Astrocyte of the spinal cord (primary cell): ENCODE data around the gene NDUFA11.
"Not testable (repeated sequence)": the region's sequence is repeated elsewhere in the genome, so short reads cannot be mapped to it uniquely, and the experiment has no call there.

Experiments
- DNase-seq: peaks from one replicate; pipeline ENCODE4 v3.0.0; 2011; ENCODE audit warnings: low read depth, low spot score
- H3K4me3 ChIP-seq: 2 replicates; pipeline ENCODE4 v1.5.1; 2011; ENCODE audit warnings: low read depth, mild to moderate bottlenecking, low read length, moderate library complexity
- in situ Hi-C: cut with HindIII; loops from 2 replicates; pipeline ENCODE4 v1.10.0; 2017; ENCODE audit warnings: low sequenced_read_pairs
- TF ChIP-seq, protein P1 (sequence below): IDR thresholded peaks from 2 replicates; pipeline ENCODE4 v1.5.1; 2012; ENCODE audit warnings: low read depth, mild to moderate bottlenecking, low read length, inconsistent platforms

The NDUFA11 gene

DNA sequence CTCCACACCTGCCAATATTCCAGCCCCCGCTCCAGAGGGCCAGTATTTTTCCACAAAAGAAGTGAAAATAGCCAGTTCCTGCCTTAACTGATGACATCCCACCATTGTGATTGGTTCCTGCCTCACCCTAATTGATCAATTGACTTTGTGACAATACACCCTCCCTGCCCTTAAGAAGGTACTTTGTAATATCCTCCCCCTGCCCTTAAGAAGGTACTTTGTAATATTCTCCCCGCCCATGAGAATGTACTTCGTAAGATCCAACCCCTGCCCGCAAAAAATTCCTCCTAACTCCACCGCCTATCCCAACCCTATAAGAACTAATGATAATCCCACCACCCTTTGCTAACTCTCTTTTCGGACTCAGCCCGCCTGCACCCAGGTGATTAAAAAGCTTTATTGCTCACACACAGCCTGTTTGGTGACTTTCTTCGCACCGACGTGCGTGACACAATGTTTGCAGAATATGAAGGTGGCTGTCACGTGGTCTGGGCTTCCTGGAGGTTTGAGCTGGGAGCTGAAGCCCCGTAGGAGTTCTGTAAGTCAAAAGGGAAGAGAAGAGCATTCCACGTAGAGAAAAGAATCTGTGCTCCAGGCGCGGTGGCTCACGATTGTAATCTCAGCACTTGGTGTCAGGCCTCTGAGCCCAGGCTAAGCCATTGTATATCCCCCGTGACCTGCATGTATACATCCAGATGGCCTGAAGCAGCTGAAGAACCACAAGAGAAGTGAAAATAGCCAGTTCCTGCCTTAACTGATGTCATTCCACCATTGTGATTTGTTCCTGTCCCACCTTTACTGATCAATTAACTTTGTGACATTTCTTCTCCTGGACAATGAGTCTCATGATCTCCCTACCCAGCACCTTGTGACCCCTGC is 46.1 kb downstream of the NDUFA11 start:
- no peak for DNase-seq
- H3K4me3 ChIP-seq, result no peak overlapping the region
- in situ Hi-C loops, result no loop called here
- TF ChIP-seq, protein P1, sequence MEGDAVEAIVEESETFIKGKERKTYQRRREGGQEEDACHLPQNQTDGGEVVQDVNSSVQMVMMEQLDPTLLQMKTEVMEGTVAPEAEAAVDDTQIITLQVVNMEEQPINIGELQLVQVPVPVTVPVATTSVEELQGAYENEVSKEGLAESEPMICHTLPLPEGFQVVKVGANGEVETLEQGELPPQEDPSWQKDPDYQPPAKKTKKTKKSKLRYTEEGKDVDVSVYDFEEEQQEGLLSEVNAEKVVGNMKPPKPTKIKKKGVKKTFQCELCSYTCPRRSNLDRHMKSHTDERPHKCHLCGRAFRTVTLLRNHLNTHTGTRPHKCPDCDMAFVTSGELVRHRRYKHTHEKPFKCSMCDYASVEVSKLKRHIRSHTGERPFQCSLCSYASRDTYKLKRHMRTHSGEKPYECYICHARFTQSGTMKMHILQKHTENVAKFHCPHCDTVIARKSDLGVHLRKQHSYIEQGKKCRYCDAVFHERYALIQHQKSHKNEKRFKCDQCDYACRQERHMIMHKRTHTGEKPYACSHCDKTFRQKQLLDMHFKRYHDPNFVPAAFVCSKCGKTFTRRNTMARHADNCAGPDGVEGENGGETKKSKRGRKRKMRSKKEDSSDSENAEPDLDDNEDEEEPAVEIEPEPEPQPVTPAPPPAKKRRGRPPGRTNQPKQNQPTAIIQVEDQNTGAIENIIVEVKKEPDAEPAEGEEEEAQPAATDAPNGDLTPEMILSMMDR, result no peak

DNA sequence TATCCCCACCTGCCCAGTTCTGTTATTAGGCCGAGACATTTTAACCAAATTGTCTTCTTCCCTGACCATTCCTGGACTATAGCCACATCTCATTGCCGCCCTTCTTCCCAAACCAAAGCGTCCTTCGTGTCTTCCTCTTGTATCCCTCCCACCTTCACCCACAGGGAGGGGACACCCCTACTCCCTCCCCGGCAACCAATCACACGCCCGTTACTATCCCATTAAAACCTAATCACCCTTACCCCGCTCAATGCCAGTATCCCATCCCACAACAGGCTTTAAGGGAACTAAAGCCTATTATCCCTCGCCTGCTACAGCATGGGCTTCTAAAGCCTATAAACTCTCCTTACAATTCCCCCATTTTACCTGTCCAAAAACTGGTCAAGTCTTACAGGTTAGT is 48.4 kb downstream of the NDUFA11 start:
- H3K4me3 ChIP-seq, in situ Hi-C loops, DNase-seq: not testable (repeated sequence)

DNA sequence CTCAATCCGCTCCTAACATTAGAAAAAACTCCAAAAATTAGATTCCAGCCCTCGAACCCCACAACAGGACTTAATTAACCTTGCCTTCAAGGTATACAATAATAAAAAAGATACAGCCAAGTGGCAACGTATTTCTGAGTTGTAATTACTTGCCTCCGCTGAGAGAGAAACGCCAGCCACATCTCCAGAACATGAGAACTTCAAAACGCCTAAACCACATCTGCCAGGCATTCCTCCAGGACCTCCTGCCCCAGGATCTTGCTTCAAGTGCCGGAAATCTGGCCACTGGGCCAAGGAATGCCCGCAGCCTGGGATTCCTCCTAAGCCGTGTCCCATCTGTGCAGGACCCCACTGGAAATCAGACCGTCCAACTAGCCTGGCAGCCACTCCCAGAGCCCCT is 49.5 kb downstream of the NDUFA11 start:
- H3K4me3 ChIP-seq, DNase-seq, in situ Hi-C loops: not testable (repeated sequence)

DNA sequence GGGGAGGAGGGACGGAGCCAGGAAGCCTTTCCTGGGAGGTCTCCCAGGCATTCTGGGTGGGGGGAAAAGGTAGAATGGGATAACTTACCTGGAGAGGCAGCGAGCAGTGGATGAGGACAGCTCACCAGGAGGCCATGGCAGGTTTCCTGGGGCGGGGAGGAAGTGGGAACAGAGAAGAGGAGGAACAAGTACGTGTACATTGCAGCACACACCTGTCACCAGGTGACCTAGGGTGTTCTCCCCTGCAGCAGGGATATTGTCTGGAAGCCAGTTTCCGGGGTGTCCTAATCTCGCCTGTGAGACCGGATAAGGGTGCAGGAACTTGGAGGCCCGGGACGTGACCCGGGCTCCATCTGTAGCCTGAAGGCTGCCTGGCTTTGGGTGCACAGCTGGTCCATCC is 52.3 kb downstream of the NDUFA11 start, which contains the start of gene FUT3:
Gene FUT3 (minus strand): TSS at position 148 of the 400 bp plus-strand sequence.
- TF ChIP-seq, protein P1, result no peak
- in situ Hi-C loops, result no loop called here
- H3K4me3 ChIP-seq, result no peak within 1 kb of the TSS
- no peak for DNase-seq

DNA sequence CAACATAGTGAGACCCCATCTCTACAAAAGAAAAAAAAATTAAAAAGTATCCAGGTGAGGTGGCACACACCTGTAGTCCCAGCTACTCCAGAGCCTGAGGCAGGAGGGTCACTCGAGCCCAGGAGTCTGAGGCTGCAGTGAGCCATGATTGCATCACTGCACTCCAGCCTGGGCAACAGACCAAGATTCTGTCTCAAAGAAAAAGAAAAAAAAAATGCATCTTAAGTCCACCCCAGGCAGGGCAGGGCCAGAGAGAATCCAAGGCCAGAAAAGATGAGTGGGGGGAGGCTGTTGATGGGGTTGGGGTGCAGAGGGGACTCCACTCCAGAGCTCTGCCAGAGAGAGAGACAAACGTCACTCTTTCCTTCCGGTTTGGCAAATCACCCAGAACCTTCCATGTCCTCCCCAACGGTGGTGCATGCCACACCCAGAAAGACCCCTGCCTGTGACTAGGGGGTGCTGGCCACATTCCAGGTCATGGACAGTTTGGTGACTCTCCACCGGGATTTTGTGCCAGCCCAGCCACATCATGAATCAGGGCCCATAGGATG is 52.8 kb downstream of the NDUFA11 start:
- TF ChIP-seq, protein P1, result no peak
- in situ Hi-C loops, result no loop called here
- no peak overlapping the region for H3K4me3 ChIP-seq
- peak; percentile 55 for DNase-seq

DNA sequence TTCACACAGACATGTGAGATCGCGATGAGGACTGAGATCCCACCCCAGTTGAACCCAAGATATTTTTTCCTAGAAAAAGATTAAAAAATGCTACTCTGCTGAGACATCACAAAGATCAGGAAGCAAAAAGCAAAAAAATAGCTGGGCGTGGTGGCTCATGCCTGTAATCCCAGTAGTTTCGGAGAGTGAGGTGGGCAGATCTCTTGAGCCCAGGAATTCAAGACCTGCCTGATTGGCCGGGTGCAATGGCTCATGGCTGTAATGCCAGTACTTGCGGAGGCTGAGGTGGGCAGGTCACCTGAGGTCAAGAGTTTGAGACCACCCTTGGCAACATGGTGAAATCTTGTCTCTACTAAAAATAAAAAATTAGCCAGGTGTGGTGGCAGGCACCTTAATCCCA is 53.4 kb downstream of the NDUFA11 start:
- no peak overlapping the region for H3K4me3 ChIP-seq
- in situ Hi-C loops, result no loop called here
- TF ChIP-seq, protein P1, result no peak
- no peak for DNase-seq

DNA sequence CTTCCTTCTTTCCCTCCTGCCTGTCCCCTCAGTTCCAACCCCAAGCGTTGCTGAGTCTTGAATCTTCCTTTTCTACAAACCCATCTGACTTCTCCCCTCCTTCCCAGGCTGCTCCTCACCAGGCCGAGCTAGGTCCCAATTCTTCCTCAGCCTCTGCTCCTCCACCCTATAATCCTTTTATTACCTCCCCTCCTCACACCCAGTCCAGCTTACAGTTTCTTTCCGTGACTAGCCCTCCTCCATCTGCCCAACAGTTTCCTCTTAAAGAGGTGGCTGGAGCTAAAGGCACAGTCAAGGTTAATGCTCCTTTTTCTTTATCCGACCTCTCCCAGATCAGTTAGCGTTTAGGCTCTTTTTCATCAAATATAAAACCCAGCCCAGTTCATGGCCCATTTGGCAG is 55.0 kb downstream of the NDUFA11 start:
- in situ Hi-C loops, H3K4me3 ChIP-seq, DNase-seq: not testable (repeated sequence)

DNA sequence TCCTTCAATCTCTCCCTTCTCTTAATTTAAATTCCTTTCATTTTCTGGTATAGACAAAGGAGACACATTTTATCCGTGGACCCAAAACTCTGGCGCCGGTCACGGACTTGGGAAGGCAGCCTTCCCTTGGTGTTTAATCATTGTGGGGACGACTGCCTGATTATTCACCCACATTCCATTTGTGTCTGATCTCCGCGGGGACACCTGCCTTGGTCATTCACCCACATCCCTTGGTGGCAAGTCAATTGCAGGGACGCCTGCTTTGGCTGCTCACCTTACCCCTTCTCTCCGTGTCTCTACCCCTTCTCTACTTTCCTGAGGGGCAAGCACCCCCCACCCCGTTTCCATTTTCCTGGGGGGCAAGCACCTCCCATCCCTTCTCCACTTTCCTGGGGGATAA is 55.7 kb downstream of the NDUFA11 start:
- H3K4me3 ChIP-seq, in situ Hi-C loops, DNase-seq: not testable (repeated sequence)
